ENCODE measurements around the gene DNAJC13. TPM values are rescaled to one million over a fixed set of nuclear protein-coding genes. Genes with fewer than 3 reads are reported as not detected.

DNAJC13 gene
- total RNA-seq, 1 experiment from 2014 or later, result 18.1 TPM

DNA sequence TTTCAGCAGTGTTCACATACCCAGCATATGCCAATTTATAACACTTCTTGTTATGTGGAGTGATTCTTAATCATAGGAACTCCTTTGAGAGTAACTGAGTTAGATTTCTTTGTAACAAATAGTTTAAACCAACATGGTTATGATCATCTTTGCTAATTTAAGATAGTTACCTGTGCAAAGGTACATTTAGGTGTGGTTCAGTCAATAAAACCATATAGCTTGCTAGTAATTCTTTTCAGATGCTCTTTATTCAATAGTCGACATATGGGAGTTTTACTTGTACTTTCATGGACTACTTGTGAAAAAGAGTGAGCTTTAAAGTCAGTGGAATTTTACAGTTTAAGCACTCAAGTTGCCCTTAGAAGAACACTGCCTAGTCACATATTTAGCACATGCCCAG lies 5.2 kb downstream of the DNAJC13 start:
- Histone ChIP-seq H3K56ac (ENCODE audit: insufficient read length, low read depth, low read length) (no peak overlapping the region), H2BK15ac (ENCODE audit: low read depth, low read length) (no peak overlapping the region), H2BK5ac (ENCODE audit: insufficient read length, low read length) (no peak overlapping the region), H3K4me1 (ENCODE audit: insufficient read depth, low read length) (no peaks in the 10 kb centered on the region), H2AFZ (ENCODE audit: low read length) (no peak overlapping the region), H2BK12ac (ENCODE audit: insufficient read length, low read depth, low read length) (no peak overlapping the region), H3K4me2 (ENCODE audit: insufficient read depth, insufficient read length, low read length) (no peak overlapping the region), H2AK5ac (ENCODE audit: insufficient read length, low read length) (no peak overlapping the region), H3K79me1 (ENCODE audit: insufficient read depth, low read depth, low read length, poor library complexity, severe bottlenecking) (peaks cover 5% of the 10 kb centered on the region), H2BK120ac (ENCODE audit: low read depth, low read length, poor library complexity, severe bottlenecking) (no peak overlapping the region), H3K27me3 (ENCODE audit: insufficient read depth, low read length) (no peaks in the 10 kb centered on the region), H3K9ac (ENCODE audit: extremely low read depth, insufficient read length, low read length) (no peak overlapping the region), H3K18ac (ENCODE audit: insufficient read length, low read depth, low read length) (no peak overlapping the region), H3K23ac (ENCODE audit: insufficient read length, low read depth, low read length) (no peak overlapping the region), H3K27ac (ENCODE audit: insufficient read length, low read depth, low read length) (no peak overlapping the region), H4K20me1 (ENCODE audit: control insufficient read depth, insufficient read depth, insufficient read length) (no peaks in the 10 kb centered on the region), H3K23me2 (ENCODE audit: insufficient read length, low read depth, low read length, poor library complexity, severe bottlenecking) (peaks cover 7% of the 10 kb centered on the region), H3K9me3 (ENCODE audit: control insufficient read depth, low read depth, low read length) (no peaks in the 10 kb centered on the region), H3K79me2 (ENCODE audit: insufficient read depth, low read length) (peaks cover 13% of the 10 kb centered on the region; the same call in 1 of the 2 replicates), H4K5ac (ENCODE audit: insufficient read length, low read depth, low read length) (no peak overlapping the region), H4K91ac (ENCODE audit: insufficient read length, low read depth, low read length) (no peak overlapping the region), H3T11ph (ENCODE audit: low read length) (no peak overlapping the region), H2BK20ac (ENCODE audit: low read depth, low read length, poor library complexity, severe bottlenecking) (no peak overlapping the region), H3K14ac (ENCODE audit: insufficient read depth, low read length) (no peak overlapping the region), H3K4ac (ENCODE audit: low read depth, low read length) (no peak overlapping the region), H4K8ac (replicated peaks; ENCODE audit: insufficient read length, low read depth, low read length) (no peak overlapping the region)
- H3K27me3 Mint-ChIP-seq (ENCODE audit: low read depth), result no peaks in the 10 kb centered on the region
- peaks cover 0 to 4% (median 2%) of the 10 kb centered on the region in 3 experiments; a peak in 2 of 7 replicates for H3K36me3 Mint-ChIP-seq (ENCODE audit: insufficient read depth in 1 of 3, low read depth in 3 of 3)
- no peak overlapping the region for H3K27ac Mint-ChIP-seq
- TF ChIP-seq, protein P1, sequence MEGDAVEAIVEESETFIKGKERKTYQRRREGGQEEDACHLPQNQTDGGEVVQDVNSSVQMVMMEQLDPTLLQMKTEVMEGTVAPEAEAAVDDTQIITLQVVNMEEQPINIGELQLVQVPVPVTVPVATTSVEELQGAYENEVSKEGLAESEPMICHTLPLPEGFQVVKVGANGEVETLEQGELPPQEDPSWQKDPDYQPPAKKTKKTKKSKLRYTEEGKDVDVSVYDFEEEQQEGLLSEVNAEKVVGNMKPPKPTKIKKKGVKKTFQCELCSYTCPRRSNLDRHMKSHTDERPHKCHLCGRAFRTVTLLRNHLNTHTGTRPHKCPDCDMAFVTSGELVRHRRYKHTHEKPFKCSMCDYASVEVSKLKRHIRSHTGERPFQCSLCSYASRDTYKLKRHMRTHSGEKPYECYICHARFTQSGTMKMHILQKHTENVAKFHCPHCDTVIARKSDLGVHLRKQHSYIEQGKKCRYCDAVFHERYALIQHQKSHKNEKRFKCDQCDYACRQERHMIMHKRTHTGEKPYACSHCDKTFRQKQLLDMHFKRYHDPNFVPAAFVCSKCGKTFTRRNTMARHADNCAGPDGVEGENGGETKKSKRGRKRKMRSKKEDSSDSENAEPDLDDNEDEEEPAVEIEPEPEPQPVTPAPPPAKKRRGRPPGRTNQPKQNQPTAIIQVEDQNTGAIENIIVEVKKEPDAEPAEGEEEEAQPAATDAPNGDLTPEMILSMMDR (conservative IDR thresholded peaks at IDR 0.05), result no peak
- no peak overlapping the region for H3K4me3 Mint-ChIP-seq
- H3K4me1 Mint-ChIP-seq, result peaks cover 12 to 14% of the 10 kb centered on the region in 2 experiments
- H3K9me3 Mint-ChIP-seq, result no peaks in the 10 kb centered on the region
- WGBS (ENCODE audit: extremely low coverage, insufficient read length, low lambda C conversion rate), result no CpG with 5 or more reads among the region's 1 CpG
- DNase-seq, result no peak
